Measurements from ENCODE around the gene MUC4. TPM values are rescaled to one million over a fixed set of nuclear protein-coding genes. Genes with fewer than 3 reads are reported as not detected.

Gene MUC4
- total RNA-seq, 1 donor from 2014 or later = 1.1 TPM

- Histone ChIP-seq H3K36me3 (no peaks in the 10 kb centered on the region), H3K4me1 (no peaks in the 10 kb centered on the region), H3K27ac (no peak overlapping the region), H3K27me3 (peaks cover 46% of the 10 kb centered on the region), H3K4me3 (no peak overlapping the region), H3K9me3 (no peaks in the 10 kb centered on the region)
- DNase-seq = no peak
- intact Hi-C loops (cut with DNase I) = no loop called here
- no peak for TF ChIP-seq CTCF (IDR thresholded peaks at IDR 0.05)
- ATAC-seq = no peak
Measured at GRCh38 chr3:195763843-195764825, 47.6 kb downstream of the MUC4 start.

GRCh38 chr3:195763076-195763830 is 48.5 kb downstream of the MUC4 start:
- Histone ChIP-seq H3K36me3 (no peaks in the 10 kb centered on the region), H3K27me3 (peaks cover 55% of the 10 kb centered on the region), H3K4me1 (no peaks in the 10 kb centered on the region), H3K4me3 (no peak overlapping the region), H3K27ac (no peak overlapping the region), H3K9me3 (no peaks in the 10 kb centered on the region)
- TF ChIP-seq CTCF (IDR thresholded peaks at IDR 0.05) = no peak
- DNase-seq = no peak
- ATAC-seq = no peak
- intact Hi-C loops (cut with DNase I) = no loop called here

- no peak for TF ChIP-seq CTCF (IDR thresholded peaks at IDR 0.05)
- DNase-seq (no peak), ATAC-seq (no peak)
- no peaks in the 10 kb centered on the region for H3K36me3 ChIP-seq
- no peak overlapping the region for H3K27ac ChIP-seq
- H3K4me1 ChIP-seq = no peaks in the 10 kb centered on the region
- H3K27me3 ChIP-seq = peaks cover 60% of the 10 kb centered on the region
- intact Hi-C loops (cut with DNase I) = no loop called here
- no peak overlapping the region for H3K4me3 ChIP-seq
- H3K9me3 ChIP-seq = no peaks in the 10 kb centered on the region
Measured at GRCh38 chr3:195762611-195763010, 49.1 kb downstream of the MUC4 start.

GRCh38 chr3:195762249-195762585 is 49.5 kb downstream of the MUC4 start:
- H3K27ac ChIP-seq = no peak overlapping the region
- intact Hi-C loops (cut with DNase I) = no loop called here
- no peaks in the 10 kb centered on the region for H3K36me3 ChIP-seq
- ATAC-seq (no peak), DNase-seq (no peak)
- H3K9me3 ChIP-seq = no peaks in the 10 kb centered on the region
- peaks cover 60% of the 10 kb centered on the region for H3K27me3 ChIP-seq
- H3K4me3 ChIP-seq = no peak overlapping the region
- TF ChIP-seq CTCF (IDR thresholded peaks at IDR 0.05) = no peak
- no peaks in the 10 kb centered on the region for H3K4me1 ChIP-seq

GRCh38 chr3:195761567-195762248 is 50.0 kb downstream of the MUC4 start:
- peaks cover 60% of the 10 kb centered on the region for H3K27me3 ChIP-seq

More at GRCh38 chr3:195761567-195762248, 50.0 kb downstream of the MUC4 start:
- no peaks in the 10 kb centered on the region for H3K36me3 ChIP-seq
- H3K4me3 ChIP-seq = no peak overlapping the region
- H3K4me1 ChIP-seq = no peaks in the 10 kb centered on the region
- H3K9me3 ChIP-seq = no peaks in the 10 kb centered on the region
- H3K27ac ChIP-seq = no peak overlapping the region
- ATAC-seq = no peak
- DNase-seq = no peak
- intact Hi-C loops (cut with DNase I) = no loop called here
- TF ChIP-seq CTCF (IDR thresholded peaks at IDR 0.05) = no peak
